ENCODE results near the gene PIP5K1C. TPM values are rescaled to one million over a fixed set of nuclear protein-coding genes. Genes with fewer than 3 reads are reported as not detected.

Gene PIP5K1C
- total RNA-seq, 1 donor from 2014 or later = 58.1 TPM

- no peak for DNase-seq (ENCODE audit: low spot score)
These were observed 53.8 kb downstream of the PIP5K1C start for GRCh38 chr19:3646336-3647092.

- no peak for DNase-seq (ENCODE audit: low spot score)
These were observed 54.5 kb downstream of the PIP5K1C start for GRCh38 chr19:3645726-3646125.

- DNase-seq (ENCODE audit: low spot score) = no peak
These were observed 55.2 kb downstream of the PIP5K1C start for GRCh38 chr19:3645067-3645396.

GRCh38 chr19:3644351-3645066 lies 55.8 kb downstream of the PIP5K1C start:
- no peak for DNase-seq (ENCODE audit: low spot score)

GRCh38 chr19:3643674-3644313 lies 56.5 kb downstream of the PIP5K1C start:
- DNase-seq (ENCODE audit: low spot score) = no peak

GRCh38 chr19:3642987-3643673 lies 57.1 kb downstream of the PIP5K1C start:
- no peak for DNase-seq (ENCODE audit: low spot score)

- no peak for DNase-seq (ENCODE audit: low spot score)
These were observed 58.0 kb downstream of the PIP5K1C start for GRCh38 chr19:3642296-3642695.

- no peak for DNase-seq (ENCODE audit: low spot score)
These were observed 58.6 kb downstream of the PIP5K1C start for GRCh38 chr19:3641515-3642269.

- no peak for DNase-seq (ENCODE audit: low spot score)
These were observed 60.8 kb downstream of the PIP5K1C start for GRCh38 chr19:3639479-3639878.

- DNase-seq (ENCODE audit: low spot score) = no peak
These were observed 61.8 kb downstream of the PIP5K1C start for GRCh38 chr19:3638208-3639193.

GRCh38 chr19:3637621-3638020 lies 62.6 kb downstream of the PIP5K1C start:
- no peak for DNase-seq (ENCODE audit: low spot score)

GRCh38 chr19:3636962-3637361 lies 63.3 kb downstream of the PIP5K1C start:
- no peak for DNase-seq (ENCODE audit: low spot score)

- no peak for DNase-seq (ENCODE audit: low spot score)
These were observed 63.8 kb downstream of the PIP5K1C start for GRCh38 chr19:3636506-3636905.

- DNase-seq (ENCODE audit: low spot score) = no peak
These were observed 65.7 kb downstream of the PIP5K1C start for GRCh38 chr19:3634496-3635045.

- DNase-seq (ENCODE audit: low spot score) = no peak
These were observed 66.7 kb downstream of the PIP5K1C start for GRCh38 chr19:3633559-3633988.

GRCh38 chr19:3632739-3633558 lies 67.3 kb downstream of the PIP5K1C start:
- DNase-seq (ENCODE audit: low spot score) = no peak

GRCh38 chr19:3632098-3632497 lies 68.2 kb downstream of the PIP5K1C start:
- DNase-seq (ENCODE audit: low spot score) = no peak

- no peak for DNase-seq (ENCODE audit: low spot score)
These were observed 69.0 kb downstream of the PIP5K1C start for GRCh38 chr19:3631053-3631861.

Data from ureter (tissue), 1 donor.